OCI-LY7 (cell line): ENCODE measurements around the gene PCNT.

Experiments used
- CTCF ChIP-seq: fragments of 200-600 bp; sonication (generic); conservative IDR thresholded peaks from 2 replicates; pipeline ENCODE4 v1.5.1; 2014; ENCODE audit warnings: mild to moderate bottlenecking, antibody characterized with exemption, low read length, moderate library complexity, mixed read lengths
- EZH2phosphoT487 ChIP-seq: fragments of 200-600 bp; sonication (generic); IDR thresholded peaks from 2 replicates; pipeline ENCODE4 v1.6.1; 2018; ENCODE audit warnings: low read depth, borderline replicate concordance, mild to moderate bottlenecking, mixed run types, antibody characterized with exemption, low read length, moderate library complexity, mixed read lengths

GRCh38 chr21:46425041-46425440 is 101.1 kb downstream of the PCNT start:
- no peak for TF ChIP-seq CTCF
- no peak for TF ChIP-seq EZH2phosphoT487
